Neural progenitor cell (in vitro differentiated cells): ENCODE measurements around the gene PTPN2.

ENCODE experiments used
- EZH2phosphoT487 ChIP-seq: fragments of 200-600 bp; sonication (generic); IDR thresholded peaks from 2 replicates; pipeline ENCODE4 v1.6.1; 2017; ENCODE audit warnings: antibody characterized with exemption
- TF ChIP-seq, protein P1 (sequence below): fragments of 200-600 bp; sonication (generic); IDR thresholded peaks from 2 replicates; pipeline ENCODE4 v1.5.1; 2017; ENCODE audit warnings: antibody characterized with exemption, mild to moderate bottlenecking

DNA sequence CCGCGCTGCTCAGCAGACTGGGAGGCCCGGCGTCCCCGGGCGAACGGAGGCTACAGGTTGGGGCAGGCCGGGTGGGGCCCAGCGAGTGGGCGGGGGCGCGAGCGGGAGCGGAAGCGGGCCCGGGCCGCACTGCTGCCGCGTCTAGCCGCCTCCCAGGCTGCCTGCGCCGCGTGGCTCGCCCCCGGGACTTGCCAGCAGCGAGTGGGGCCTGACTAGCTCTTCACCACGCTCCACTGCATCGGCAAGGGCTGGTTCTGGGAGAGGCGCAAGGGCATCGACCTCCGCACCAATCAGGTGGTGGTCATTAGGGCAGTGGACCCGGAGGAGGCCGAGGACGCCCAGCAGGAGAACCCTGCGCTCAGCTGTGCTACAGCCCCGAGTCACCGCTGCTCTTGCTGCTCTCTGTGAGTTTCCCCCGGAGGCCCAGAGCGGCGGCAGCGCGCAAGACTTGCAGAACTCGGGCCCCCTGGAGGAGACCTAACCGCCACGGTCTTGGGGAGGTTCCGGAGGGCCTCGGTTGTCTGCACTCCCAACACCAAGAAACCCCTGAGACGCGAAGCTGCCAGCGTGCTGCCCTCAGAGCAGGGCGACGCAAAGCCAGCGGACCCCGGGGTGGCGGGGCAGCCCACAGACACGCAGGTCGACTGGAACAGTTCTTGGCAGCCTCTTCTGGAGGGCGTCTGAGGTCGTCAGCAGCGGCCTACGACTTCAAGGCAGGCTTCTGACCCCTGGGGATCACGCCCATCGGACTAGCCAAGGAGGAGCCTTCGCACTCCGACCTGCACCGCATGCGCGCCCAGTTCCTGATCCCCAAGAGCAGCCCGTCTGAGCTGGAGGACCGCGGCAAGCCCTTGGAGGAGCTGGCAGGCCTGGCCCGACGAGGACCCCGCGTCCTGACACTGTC, 27.2 kb upstream of the PTPN2 start:
- TF ChIP-seq, protein P1, sequence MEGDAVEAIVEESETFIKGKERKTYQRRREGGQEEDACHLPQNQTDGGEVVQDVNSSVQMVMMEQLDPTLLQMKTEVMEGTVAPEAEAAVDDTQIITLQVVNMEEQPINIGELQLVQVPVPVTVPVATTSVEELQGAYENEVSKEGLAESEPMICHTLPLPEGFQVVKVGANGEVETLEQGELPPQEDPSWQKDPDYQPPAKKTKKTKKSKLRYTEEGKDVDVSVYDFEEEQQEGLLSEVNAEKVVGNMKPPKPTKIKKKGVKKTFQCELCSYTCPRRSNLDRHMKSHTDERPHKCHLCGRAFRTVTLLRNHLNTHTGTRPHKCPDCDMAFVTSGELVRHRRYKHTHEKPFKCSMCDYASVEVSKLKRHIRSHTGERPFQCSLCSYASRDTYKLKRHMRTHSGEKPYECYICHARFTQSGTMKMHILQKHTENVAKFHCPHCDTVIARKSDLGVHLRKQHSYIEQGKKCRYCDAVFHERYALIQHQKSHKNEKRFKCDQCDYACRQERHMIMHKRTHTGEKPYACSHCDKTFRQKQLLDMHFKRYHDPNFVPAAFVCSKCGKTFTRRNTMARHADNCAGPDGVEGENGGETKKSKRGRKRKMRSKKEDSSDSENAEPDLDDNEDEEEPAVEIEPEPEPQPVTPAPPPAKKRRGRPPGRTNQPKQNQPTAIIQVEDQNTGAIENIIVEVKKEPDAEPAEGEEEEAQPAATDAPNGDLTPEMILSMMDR, result no peak
- no peak for TF ChIP-seq EZH2phosphoT487
